Sigmoid colon (tissue), 4 donors: ENCODE data around the gene EML4.

Source experiments
- CTCF ChIP-seq, 4 experiments: fragments of 450-650 bp in 3 of 4; fragments of 200-600 bp in 1 of 4; IDR thresholded peaks; one replicate each; pipeline ENCODE4 v1.5.1; 2016 to 2019; ENCODE audit warnings: antibody characterized with exemption in 4 of 4, mild to moderate bottlenecking in 3 of 4, moderate library complexity in 2 of 4
- EP300 ChIP-seq, 4 donors: sonication (generic); formaldehyde crosslinking; IDR thresholded peaks; one replicate each; pipeline ENCODE4 v1.6.1; 2017; ENCODE audit warnings: antibody characterized with exemption in 4 of 4
- POLR2A ChIP-seq, 2 donors: fragments of 450-650 bp; IDR thresholded peaks; one replicate each; pipeline ENCODE4 v1.6.1; 2016; ENCODE audit warnings: antibody characterized with exemption in 2 of 2, mild to moderate bottlenecking in 2 of 2, moderate library complexity in 2 of 2

GRCh38 chr2:42339191-42339912, 170.2 kb downstream of the EML4 start:
- TF ChIP-seq CTCF (IDR thresholded peaks at IDR 0.05) (no peak), EP300 (IDR thresholded peaks at IDR 0.05) (no peak), POLR2A (IDR thresholded peaks at IDR 0.05) (no peak)
